Sciatic nerve (tissue), 2 donors: ENCODE results near the gene OVOL2. TPM values are rescaled to one million over a fixed set of nuclear protein-coding genes. Genes with fewer than 3 reads are reported as not detected.

ENCODE experiments used
- ATAC-seq: fragments of 200-7000 bp; cut with Tn5 transposase; one replicate; pipeline ENCODE4 v1.9.1; 2020; ENCODE audit warnings: mild to moderate bottlenecking, moderate library complexity
- DNase-seq: peaks from one replicate; pipeline ENCODE4 v3.0.0-alpha.2; 2020; ENCODE audit warnings: low spot score
- intact Hi-C: fragments of 100-400 bp; cut with DNase I; formaldehyde crosslinking; loops from one replicate; pipeline ENCODE4 v1.14.2; 2022
- total RNA-seq: library from RNA; stranded (reverse); fragmentation: NEBNext Ultra II Directional; extraction: Animal tissue kit (Norgen Biotek cat#: 25700); gene quantifications from one replicate; pipeline ENCODE4 v1.2.1, GENCODE V29; 2021
- donor health status: DM: no; HTN: no; CAD: no.
- donor health status: DM: no; HTN: no; CAD: no.

OVOL2 gene
- total RNA-seq, 1 donor from 2014 or later = not detected

GRCh38 chr20:18024606-18025127, 33.0 kb downstream of the OVOL2 start:
- intact Hi-C loops = no loop called here
- no peak for DNase-seq
- ATAC-seq = no peak

- DNase-seq (no peak), ATAC-seq (no peak)
- intact Hi-C loops = no loop called here
These were observed 36.8 kb downstream of the OVOL2 start for GRCh38 chr20:18020931-18021330.

GRCh38 chr20:18019068-18019467, 38.6 kb downstream of the OVOL2 start:
- no peak for ATAC-seq
- intact Hi-C loops = no loop called here
- no peak for DNase-seq

GRCh38 chr20:18018100-18018499, 39.6 kb downstream of the OVOL2 start:
- intact Hi-C loops = no loop called here
- no peak for ATAC-seq
- no peak for DNase-seq

GRCh38 chr20:18016772-18017171, 40.9 kb downstream of the OVOL2 start:
- intact Hi-C loops = no loop called here
- ATAC-seq = no peak
- no peak for DNase-seq

- intact Hi-C loops = no loop called here
- ATAC-seq (no peak), DNase-seq (no peak)
These were observed 43.3 kb downstream of the OVOL2 start for GRCh38 chr20:18014411-18014810.

GRCh38 chr20:18012901-18013300, 44.8 kb downstream of the OVOL2 start:
- intact Hi-C loops = no loop called here
- DNase-seq = no peak
- ATAC-seq = no peak

GRCh38 chr20:18011951-18012645, 45.6 kb downstream of the OVOL2 start:
- intact Hi-C loops = no loop called here
- DNase-seq (no peak), ATAC-seq (no peak)

GRCh38 chr20:18011482-18011881, 46.2 kb downstream of the OVOL2 start:
- intact Hi-C loops = no loop called here
- ATAC-seq (no peak), DNase-seq (no peak)

GRCh38 chr20:18009116-18009515, 48.6 kb downstream of the OVOL2 start:
- intact Hi-C loops = no loop called here
- ATAC-seq (no peak), DNase-seq (no peak)

GRCh38 chr20:18007534-18008292, 50.0 kb downstream of the OVOL2 start:
- intact Hi-C loops = no loop called here
- no peak for DNase-seq
- ATAC-seq = peak; percentile 38

- intact Hi-C loops = no loop called here
- no peak for ATAC-seq
These were observed 51.0 kb downstream of the OVOL2 start for GRCh38 chr20:18006684-18007083.

GRCh38 chr20:18005990-18006364, 51.7 kb downstream of the OVOL2 start:
- DNase-seq = no peak
- intact Hi-C loops = no loop called here
- ATAC-seq = no peak

More at GRCh38 chr20:18006684-18007083, 51.0 kb downstream of the OVOL2 start:
- no peak for DNase-seq

GRCh38 chr20:18005170-18005989, 52.3 kb downstream of the OVOL2 start:
- DNase-seq = no peak
- intact Hi-C loops = no loop called here
- no peak for ATAC-seq

- DNase-seq (no peak), ATAC-seq (no peak)
- intact Hi-C loops = no loop called here
These were observed 53.2 kb downstream of the OVOL2 start for GRCh38 chr20:18004384-18005031.

GRCh38 chr20:18003897-18004296, 53.8 kb downstream of the OVOL2 start:
- intact Hi-C loops = no loop called here
- ATAC-seq (no peak), DNase-seq (no peak)

- DNase-seq (peak; percentile 79), ATAC-seq (peak; percentile 97)
- intact Hi-C loops = no loop called here
These were observed 56.4 kb downstream of the OVOL2 start for GRCh38 chr20:18001131-18001921.

- intact Hi-C loops = no loop called here
- ATAC-seq (no peak), DNase-seq (no peak)
These were observed 58.1 kb downstream of the OVOL2 start for GRCh38 chr20:17999566-17999965.
